GM21786 (cell line): Measurements from ENCODE around the gene RAB4B.
"Not testable (repeated sequence)": the region's sequence is repeated elsewhere in the genome, so short reads cannot be mapped to it uniquely, and the experiment has no call there.

Source experiments
- ATAC-seq: cut with Tn5 transposase; IDR thresholded peaks from one replicate; pipeline ENCODE4 v1.9.1; 2021; ENCODE audit not compliant: unreplicated experiment

Gene RAB4B

GRCh38 chr19:40815223-40815622, 37.2 kb downstream of the RAB4B start:
- ATAC-seq = no peak

- not testable (repeated sequence) for ATAC-seq
These were observed 40.7 kb downstream of the RAB4B start for GRCh38 chr19:40818480-40819399.

GRCh38 chr19:40819479-40820234, 41.6 kb downstream of the RAB4B start:
- ATAC-seq = not testable (repeated sequence)

- no peak for ATAC-seq
These were observed 44.1 kb downstream of the RAB4B start for GRCh38 chr19:40822161-40822560.

- not testable (repeated sequence) for ATAC-seq
These were observed 44.9 kb downstream of the RAB4B start for GRCh38 chr19:40822704-40823553.

GRCh38 chr19:40824916-40825315, 46.9 kb downstream of the RAB4B start:
- ATAC-seq = not testable (repeated sequence)

- ATAC-seq = not testable (repeated sequence)
These were observed 47.5 kb downstream of the RAB4B start for GRCh38 chr19:40825460-40826095.

- ATAC-seq = not testable (repeated sequence)
These were observed 48.3 kb downstream of the RAB4B start for GRCh38 chr19:40826312-40826698.

GRCh38 chr19:40826699-40827385, 48.8 kb downstream of the RAB4B start:
- ATAC-seq = not testable (repeated sequence)

- ATAC-seq = no peak
These were observed 49.6 kb downstream of the RAB4B start for GRCh38 chr19:40827386-40828247.

- ATAC-seq = no peak
These were observed 51.2 kb downstream of the RAB4B start for GRCh38 chr19:40829205-40829604.

GRCh38 chr19:40830741-40831140, 52.7 kb downstream of the RAB4B start:
- not testable (repeated sequence) for ATAC-seq

- ATAC-seq = no peak
These were observed 53.7 kb downstream of the RAB4B start for GRCh38 chr19:40831502-40832430.

GRCh38 chr19:40832431-40832790, 54.4 kb downstream of the RAB4B start:
- ATAC-seq = not testable (repeated sequence)

GRCh38 chr19:40833728-40834533, 55.9 kb downstream of the RAB4B start:
- not testable (repeated sequence) for ATAC-seq

- no peak for ATAC-seq
These were observed 58.8 kb downstream of the RAB4B start for GRCh38 chr19:40836754-40837429.

GRCh38 chr19:40838477-40838876, 60.4 kb downstream of the RAB4B start:
- not testable (repeated sequence) for ATAC-seq
